Cardiac muscle cell (in vitro differentiated cells and primary cell): ENCODE measurements around the gene ANKLE1. TPM values are rescaled to one million over a fixed set of nuclear protein-coding genes. Genes with fewer than 3 reads are reported as not detected.

Source experiments
- DNase-seq, 2 donors: peaks; one replicate each; pipeline versions ENCODE4 v3.0.0 to v3.0.0-alpha.2; 2010 to 2017; ENCODE audit warnings: low read depth in 1 of 2, low spot score in 1 of 2
- H3K27ac ChIP-seq: fragments of 200-600 bp; sonication (generic); 2 replicates; pipeline ENCODE4 v1.5.1; 2016
- H3K27me3 ChIP-seq: fragments of 200-600 bp; sonication (generic); 2 replicates; pipeline ENCODE4 v1.6.0; 2016; ENCODE audit warnings: control low read depth
- H3K36me3 ChIP-seq: fragments of 200-600 bp; sonication (generic); 2 replicates; pipeline ENCODE4 v1.5.1; 2016; ENCODE audit warnings: control low read depth
- H3K4me1 ChIP-seq: fragments of 200-600 bp; sonication (generic); 2 replicates; pipeline ENCODE4 v1.8.1; 2017; ENCODE audit warnings: low read depth, mild to moderate bottlenecking, mixed run types
- H3K4me3 ChIP-seq: fragments of 200-600 bp; sonication (generic); 2 replicates; pipeline ENCODE4 v1.5.1; 2016; ENCODE audit warnings: mild to moderate bottlenecking
- H3K9me3 ChIP-seq: fragments of 200-600 bp; sonication (generic); 2 replicates; pipeline ENCODE4 v1.5.1; 2017; ENCODE audit warnings: low read depth, mild to moderate bottlenecking, control low read depth
- CTCF ChIP-seq: IDR thresholded peaks from 2 replicates; pipeline ENCODE4 v1.5.1; 2012; ENCODE audit warnings: low read depth, mild to moderate bottlenecking, low read length
- polyA plus RNA-seq: library from polyadenylated mRNA; unstranded; fragments of >200 nt; fragmentation: Nextera tagmentation; extraction: Ambion mirVana; gene quantifications from 2 replicates; pipeline ENCODE4 v1.2.1, GENCODE V29; 2016
- total RNA-seq: library from RNA; depleted of rRNA; stranded (reverse); fragments of >200 nt; gene quantifications from 2 replicates; pipeline ENCODE4 v1.2.3, GENCODE V29; 2016

The ANKLE1 gene
- total and polyA plus RNA-seq, 2 experiments from 2014 or later, result 1.1 to 5.7 TPM

GRCh38 chr19:17262557-17262956 lies 19.1 kb upstream of the ANKLE1 start:
- DNase-seq, result no peak
- H3K4me1 ChIP-seq, result no peaks in the 10 kb centered on the region
- no peaks in the 10 kb centered on the region for H3K36me3 ChIP-seq
- H3K4me3 ChIP-seq, result no peak overlapping the region
- no peaks in the 10 kb centered on the region for H3K9me3 ChIP-seq
- no peak overlapping the region for H3K27ac ChIP-seq
- TF ChIP-seq CTCF, result no peak
- no peaks in the 10 kb centered on the region for H3K27me3 ChIP-seq

GRCh38 chr19:17263712-17264640 lies 17.7 kb upstream of the ANKLE1 start:
- no peak overlapping the region for H3K27ac ChIP-seq
- no peak overlapping the region for H3K4me3 ChIP-seq
- no peak for DNase-seq
- no peaks in the 10 kb centered on the region for H3K36me3 ChIP-seq
- H3K9me3 ChIP-seq, result no peaks in the 10 kb centered on the region
- H3K27me3 ChIP-seq, result no peaks in the 10 kb centered on the region
- no peak for TF ChIP-seq CTCF
- peaks cover 3% of the 10 kb centered on the region for H3K4me1 ChIP-seq

- Histone ChIP-seq H3K4me3 (no peak within 1 kb of the TSS), H3K27me3 (no peaks in the 10 kb centered on the region), H3K36me3 (no peaks in the 10 kb centered on the region), H3K9me3 (no peaks in the 10 kb centered on the region), H3K4me1 (peaks cover 3% of the 10 kb centered on the region), H3K27ac (no peak within 1 kb of the TSS)
- no peak for TF ChIP-seq CTCF
- DNase-seq, result no peak
These were observed 17.1 kb upstream of the ANKLE1 start, which contains the start of gene USHBP1 for GRCh38 chr19:17264641-17264979. Gene USHBP1, minus strand, starts transcription at chr19:17264745. Its CDS starts 446 bp downstream, at chr19:17264299.

- no peak for TF ChIP-seq CTCF
- Histone ChIP-seq H3K27me3 (no peaks in the 10 kb centered on the region), H3K4me1 (peaks cover 3% of the 10 kb centered on the region), H3K9me3 (no peaks in the 10 kb centered on the region), H3K4me3 (no peak overlapping the region), H3K27ac (no peak overlapping the region), H3K36me3 (peaks cover under 1% of the 10 kb centered on the region)
- no peak for DNase-seq
These were observed 15.7 kb upstream of the ANKLE1 start for GRCh38 chr19:17266026-17266425.

GRCh38 chr19:17266589-17266974 lies 15.1 kb upstream of the ANKLE1 start:
- H3K27ac ChIP-seq, result no peak overlapping the region
- H3K4me1 ChIP-seq, result peaks cover 3% of the 10 kb centered on the region
- H3K4me3 ChIP-seq, result no peak overlapping the region
- TF ChIP-seq CTCF, result no peak
- no peak for DNase-seq
- H3K27me3 ChIP-seq, result no peaks in the 10 kb centered on the region
- H3K36me3 ChIP-seq, result peaks cover 6% of the 10 kb centered on the region
- H3K9me3 ChIP-seq, result no peaks in the 10 kb centered on the region
